Ishikawa (cell line): ENCODE results near the gene DPEP1.

ENCODE experiments used
- CEBPB ChIP-seq: IDR thresholded peaks from 2 replicates; pipeline ENCODE4 v1.6.1; 2012
- CREB1 ChIP-seq: IDR thresholded peaks from 2 replicates; pipeline ENCODE4 v1.6.1; 2012; ENCODE audit warnings: low read depth
- EGR1 ChIP-seq: IDR thresholded peaks from 2 replicates; pipeline ENCODE4 v1.6.1; 2012
- EP300 ChIP-seq: IDR thresholded peaks from 2 replicates; pipeline ENCODE4 v1.6.1; 2012; ENCODE audit warnings: borderline replicate concordance
- FOXM1 ChIP-seq: IDR thresholded peaks from 2 replicates; pipeline ENCODE4 v1.6.1; 2012; ENCODE audit warnings: low read depth, borderline replicate concordance
- NFIC ChIP-seq: IDR thresholded peaks from 2 replicates; pipeline ENCODE4 v1.6.1; 2012
- RAD21 ChIP-seq: IDR thresholded peaks from 2 replicates; pipeline ENCODE4 v1.6.1; 2012; ENCODE audit warnings: low read depth
- TAF1 ChIP-seq: IDR thresholded peaks from 2 replicates; pipeline ENCODE4 v1.6.1; 2012; ENCODE audit warnings: low read depth, mild to moderate bottlenecking
- TCF12 ChIP-seq: IDR thresholded peaks from 2 replicates; pipeline ENCODE4 v1.6.1; 2012; ENCODE audit warnings: low read depth
- TEAD4 ChIP-seq: IDR thresholded peaks from 2 replicates; pipeline ENCODE4 v1.6.1; 2012
- USF1 ChIP-seq: IDR thresholded peaks from 2 replicates; pipeline ENCODE4 v1.6.1; 2012
- YY1 ChIP-seq: IDR thresholded peaks from 2 replicates; pipeline ENCODE4 v1.6.1; 2012; ENCODE audit warnings: low read depth
- ZBTB7A ChIP-seq: IDR thresholded peaks from 2 replicates; pipeline ENCODE4 v1.6.1; 2012; ENCODE audit warnings: low read depth
- TF ChIP-seq, protein P1 (sequence below): IDR thresholded peaks from 2 replicates; pipeline ENCODE4 v1.6.1; 2012; ENCODE audit warnings: low read depth, mild to moderate bottlenecking
- TF ChIP-seq, protein P2 (sequence below): IDR thresholded peaks from 2 replicates; pipeline ENCODE4 v1.6.1; 2012

DPEP1 gene

GRCh38 chr16:89588413-89589109, 24.9 kb upstream of the DPEP1 start:
- TF ChIP-seq RAD21: no peak
- TF ChIP-seq TEAD4: no peak
- TF ChIP-seq USF1: no peak
- TF ChIP-seq CREB1: no peak
- no peak for TF ChIP-seq YY1
- TF ChIP-seq TCF12: no peak
- TF ChIP-seq, protein P1, sequence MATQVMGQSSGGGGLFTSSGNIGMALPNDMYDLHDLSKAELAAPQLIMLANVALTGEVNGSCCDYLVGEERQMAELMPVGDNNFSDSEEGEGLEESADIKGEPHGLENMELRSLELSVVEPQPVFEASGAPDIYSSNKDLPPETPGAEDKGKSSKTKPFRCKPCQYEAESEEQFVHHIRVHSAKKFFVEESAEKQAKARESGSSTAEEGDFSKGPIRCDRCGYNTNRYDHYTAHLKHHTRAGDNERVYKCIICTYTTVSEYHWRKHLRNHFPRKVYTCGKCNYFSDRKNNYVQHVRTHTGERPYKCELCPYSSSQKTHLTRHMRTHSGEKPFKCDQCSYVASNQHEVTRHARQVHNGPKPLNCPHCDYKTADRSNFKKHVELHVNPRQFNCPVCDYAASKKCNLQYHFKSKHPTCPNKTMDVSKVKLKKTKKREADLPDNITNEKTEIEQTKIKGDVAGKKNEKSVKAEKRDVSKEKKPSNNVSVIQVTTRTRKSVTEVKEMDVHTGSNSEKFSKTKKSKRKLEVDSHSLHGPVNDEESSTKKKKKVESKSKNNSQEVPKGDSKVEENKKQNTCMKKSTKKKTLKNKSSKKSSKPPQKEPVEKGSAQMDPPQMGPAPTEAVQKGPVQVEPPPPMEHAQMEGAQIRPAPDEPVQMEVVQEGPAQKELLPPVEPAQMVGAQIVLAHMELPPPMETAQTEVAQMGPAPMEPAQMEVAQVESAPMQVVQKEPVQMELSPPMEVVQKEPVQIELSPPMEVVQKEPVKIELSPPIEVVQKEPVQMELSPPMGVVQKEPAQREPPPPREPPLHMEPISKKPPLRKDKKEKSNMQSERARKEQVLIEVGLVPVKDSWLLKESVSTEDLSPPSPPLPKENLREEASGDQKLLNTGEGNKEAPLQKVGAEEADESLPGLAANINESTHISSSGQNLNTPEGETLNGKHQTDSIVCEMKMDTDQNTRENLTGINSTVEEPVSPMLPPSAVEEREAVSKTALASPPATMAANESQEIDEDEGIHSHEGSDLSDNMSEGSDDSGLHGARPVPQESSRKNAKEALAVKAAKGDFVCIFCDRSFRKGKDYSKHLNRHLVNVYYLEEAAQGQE: no peak
- TF ChIP-seq ZBTB7A: no peak
- TF ChIP-seq, protein P2, sequence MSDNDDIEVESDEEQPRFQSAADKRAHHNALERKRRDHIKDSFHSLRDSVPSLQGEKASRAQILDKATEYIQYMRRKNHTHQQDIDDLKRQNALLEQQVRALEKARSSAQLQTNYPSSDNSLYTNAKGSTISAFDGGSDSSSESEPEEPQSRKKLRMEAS: no peak
- TF ChIP-seq TAF1: no peak
- no peak for TF ChIP-seq EP300
- TF ChIP-seq CEBPB: no peak
- no peak for TF ChIP-seq EGR1
- no peak for TF ChIP-seq FOXM1
- no peak for TF ChIP-seq NFIC

DNA sequence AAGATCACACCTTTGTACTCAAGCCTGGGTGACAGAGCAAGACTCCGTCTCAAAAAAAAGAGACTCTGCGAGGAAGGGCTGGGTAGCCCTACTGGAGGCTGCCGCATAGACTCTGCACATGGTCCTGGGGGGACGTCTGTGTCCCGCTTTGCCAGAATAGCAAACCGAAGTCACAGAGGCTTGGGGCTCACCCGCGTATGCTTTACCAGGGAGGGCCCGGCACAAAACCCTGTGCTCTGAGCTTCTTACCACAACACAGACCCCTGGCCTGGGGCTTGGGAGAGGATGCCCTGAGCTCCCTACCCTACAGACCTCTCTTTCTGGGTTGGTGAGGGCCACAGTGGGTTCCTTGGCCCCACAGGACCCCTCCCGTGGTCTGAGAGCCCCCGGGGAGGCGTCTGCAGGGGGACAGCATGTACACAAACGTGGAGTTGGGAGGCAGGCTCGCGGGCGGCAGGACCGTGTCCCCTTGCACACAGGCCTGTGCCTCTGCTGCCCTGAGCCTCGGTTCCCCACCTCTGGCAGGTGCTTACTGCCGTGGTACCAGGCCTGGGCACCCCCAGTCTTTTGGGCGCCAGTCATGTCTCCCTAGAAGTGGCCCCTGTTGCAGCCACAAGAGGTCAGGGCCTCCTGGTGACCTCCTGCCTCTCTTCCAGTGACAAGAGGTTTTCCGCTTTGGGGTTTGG, 24.1 kb upstream of the DPEP1 start:
- no peak for TF ChIP-seq FOXM1
- TF ChIP-seq TCF12: no peak
- TF ChIP-seq NFIC: no peak
- no peak for TF ChIP-seq CREB1

DNA sequence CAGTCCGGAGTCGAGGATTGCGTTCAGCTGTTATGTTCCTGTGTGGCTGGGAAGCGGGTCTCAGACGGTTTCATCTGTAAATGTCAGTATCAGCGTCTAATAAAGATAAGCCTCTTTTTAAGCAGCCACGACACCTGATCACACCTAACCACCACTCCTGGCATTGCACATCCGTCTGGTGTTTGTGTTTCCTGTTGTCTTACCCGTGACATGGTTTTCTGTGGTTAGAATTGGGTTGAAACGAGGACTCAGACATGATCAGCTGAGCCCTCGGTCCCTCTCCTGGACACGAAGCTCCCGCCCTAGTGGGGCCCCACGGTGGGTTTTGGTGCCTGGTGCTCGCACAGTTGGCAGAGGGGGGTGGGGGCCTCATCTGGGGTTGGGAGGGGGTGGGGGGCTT, 19.6 kb upstream of the DPEP1 start:
- TF ChIP-seq, protein P1: no peak
- TF ChIP-seq EP300 (no peak), EGR1 (no peak), TEAD4 (no peak), TAF1 (no peak)
- TF ChIP-seq, protein P2: no peak

DNA sequence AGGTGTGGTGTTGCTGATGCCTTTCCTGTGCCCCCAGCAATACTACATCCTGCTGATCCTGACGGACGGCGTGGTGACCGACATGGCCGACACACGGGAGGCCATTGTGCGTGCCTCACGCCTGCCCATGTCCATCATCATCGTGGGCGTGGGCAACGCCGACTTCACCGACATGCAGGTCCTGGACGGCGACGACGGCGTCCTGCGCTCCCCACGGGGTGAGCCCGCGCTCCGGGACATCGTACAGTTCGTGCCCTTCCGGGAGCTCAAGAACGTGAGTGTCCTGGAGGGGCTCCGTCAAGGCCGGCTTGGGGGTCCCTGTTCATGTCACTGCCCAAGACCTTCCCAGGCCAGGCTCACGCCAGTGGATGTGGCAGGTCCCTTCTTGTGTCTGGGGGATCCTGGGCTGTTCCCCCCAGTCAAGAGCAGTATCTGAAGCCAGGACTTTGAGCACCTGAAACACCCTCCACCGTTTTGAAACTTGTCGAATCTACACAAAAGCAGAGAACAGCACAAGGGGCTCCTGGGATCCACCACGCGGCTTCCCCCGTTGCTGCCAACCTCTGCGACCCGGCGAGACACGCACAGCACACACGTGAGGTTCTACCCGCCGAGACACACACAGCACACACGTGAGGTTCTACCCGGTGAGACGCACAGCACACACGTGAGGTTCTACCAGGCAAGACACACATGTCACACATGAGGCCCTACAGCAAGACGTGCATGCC, 17.9 kb upstream of the DPEP1 start:
- no peak for TF ChIP-seq EGR1
- TF ChIP-seq, protein P1: no peak
- no peak for TF ChIP-seq ZBTB7A
- TF ChIP-seq, protein P2: no peak
- no peak for TF ChIP-seq TCF12
- no peak for TF ChIP-seq CEBPB
- TF ChIP-seq RAD21: no peak
- no peak for TF ChIP-seq CREB1
- TF ChIP-seq USF1: no peak
- no peak for TF ChIP-seq FOXM1
- no peak for TF ChIP-seq TAF1
- no peak for TF ChIP-seq TEAD4
- TF ChIP-seq NFIC: no peak
- TF ChIP-seq EP300: no peak
- no peak for TF ChIP-seq YY1
